A673 (cell line): ENCODE measurements around the gene LMTK3. TPM values are rescaled to one million over a fixed set of nuclear protein-coding genes. Genes with fewer than 3 reads are reported as not detected.

Source experiments
- BruUV-seq: library from RNA; stranded (reverse); fragments of 400-500 nt; replicated peaks from 2 replicates; lab custom pipeline; 2021; lab: Mats Ljungman, UMichigan
- CTCF ChIA-PET: fragments of 300-600 bp; sonication (Branson Sonifier 250); formaldehyde crosslinking; loops from one replicate; lab custom pipeline; 2022; ENCODE audit warnings: antibody characterized with exemption; lab: Charles Lee
- POLR2A ChIA-PET: fragments of 300-600 bp; sonication (Branson Sonifier 250); formaldehyde crosslinking; loops from one replicate; lab custom pipeline; 2022; ENCODE audit warnings: antibody characterized with exemption; ENCODE audit not compliant: low non-redundant PET; lab: Charles Lee
- DNase-seq: peaks from one replicate; pipeline ENCODE4 v3.0.0-alpha.2; 2015; ENCODE audit warnings: low spot score
- H3K27ac ChIP-seq: fragments of 200-600 bp; sonication (generic); 2 replicates; pipeline ENCODE4 v1.5.1; 2016; ENCODE audit warnings: mixed run types, low read depth, mild to moderate bottlenecking, mixed read lengths, antibody characterized with exemption, low read length; ENCODE audit not compliant: poor library complexity, severe bottlenecking
- H3K27me3 ChIP-seq: fragments of 200-600 bp; sonication (generic); replicated peaks from 2 replicates; pipeline ENCODE4 v1.6.1; 2017; ENCODE audit warnings: mixed run types, low read depth, mild to moderate bottlenecking, mixed read lengths, antibody characterized with exemption, low read length; ENCODE audit not compliant: insufficient read depth, poor library complexity
- H3K36me3 ChIP-seq: fragments of 200-600 bp; sonication (generic); 2 replicates; pipeline ENCODE4 v1.6.1; 2016; ENCODE audit warnings: mixed run types, mild to moderate bottlenecking, mixed read lengths, antibody characterized with exemption, low read length; ENCODE audit not compliant: insufficient read depth, poor library complexity, severe bottlenecking
- H3K4me1 ChIP-seq: fragments of 200-600 bp; sonication (generic); 2 replicates; pipeline ENCODE4 v1.6.1; 2017; ENCODE audit warnings: mixed run types, mild to moderate bottlenecking, mixed read lengths, antibody characterized with exemption, low read length; ENCODE audit not compliant: insufficient read depth, poor library complexity, severe bottlenecking
- H3K4me3 ChIP-seq: fragments of 200-600 bp; sonication (generic); 2 replicates; pipeline ENCODE4 v1.5.1; 2016; ENCODE audit warnings: low read depth, mixed run types, mild to moderate bottlenecking, mixed read lengths, low read length; ENCODE audit not compliant: poor library complexity, severe bottlenecking
- H3K9me3 ChIP-seq: fragments of 200-600 bp; sonication (generic); 2 replicates; pipeline ENCODE4 v1.6.1; 2016; ENCODE audit warnings: mixed run types, low read depth, mild to moderate bottlenecking, mixed read lengths, antibody characterized with exemption, low read length; ENCODE audit not compliant: poor library complexity, severe bottlenecking
- CTCF ChIP-seq: fragments of 300-800, 200-600 bp; sonication (generic); conservative IDR thresholded peaks from 2 replicates; pipeline ENCODE4 v1.5.1; 2017; ENCODE audit warnings: low read depth, mild to moderate bottlenecking, antibody characterized with exemption, low read length, moderate library complexity, mixed read lengths
- EZH2 ChIP-seq: fragments of 200-600 bp; sonication (generic); IDR thresholded peaks from 2 replicates; pipeline ENCODE4 v1.6.1; 2017; ENCODE audit warnings: borderline replicate concordance, low read depth, mild to moderate bottlenecking, mixed read lengths, antibody characterized with exemption, low read length; ENCODE audit not compliant: poor library complexity, severe bottlenecking
- intact Hi-C: fragments of 100-400 bp; cut with micrococcal nuclease; formaldehyde crosslinking; loops from one replicate; pipeline ENCODE4 v1.10.0; 2022; ENCODE audit not compliant: unreplicated experiment
- total RNA-seq: library from RNA; stranded (reverse); gene quantifications from 2 replicates; pipeline ENCODE4 v1.2.3, GENCODE V29; 2021

The LMTK3 gene
- total RNA-seq, 1 experiment from 2014 or later = 0.52 TPM

GRCh38 chr19:48516536-48516935 is 4.9 kb upstream of the LMTK3 start:
- no peaks in the 10 kb centered on the region for H3K27me3 ChIP-seq
- no peaks in the 10 kb centered on the region for H3K9me3 ChIP-seq
- H3K27ac ChIP-seq = no peak overlapping the region
- no peak for DNase-seq
- BruUV-seq = no TSS peak
- ChIA-PET POLR2A (no interaction called here), CTCF (interaction anchor here (1.4 kb wide), 1 partner anchor 11 kb away, joined by 9 read pairs; no protein-coding TSS in a partner anchor)
- H3K4me3 ChIP-seq = no peak overlapping the region
- no peaks in the 10 kb centered on the region for H3K4me1 ChIP-seq
- no peaks in the 10 kb centered on the region for H3K36me3 ChIP-seq
- TF ChIP-seq EZH2 (no peak), CTCF (no peak)
- intact Hi-C loops = no loop called here

GRCh38 chr19:48514123-48514458 is 2.5 kb upstream of the LMTK3 start:
- TF ChIP-seq EZH2 (no peak), CTCF (no peak)
- BruUV-seq = no TSS peak
- Histone ChIP-seq H3K9me3 (no peaks in the 10 kb centered on the region), H3K4me3 (peak overlapping the region; percentile 58), H3K36me3 (no peaks in the 10 kb centered on the region), H3K27me3 (no peaks in the 10 kb centered on the region), H3K27ac (no peak overlapping the region), H3K4me1 (no peaks in the 10 kb centered on the region)
- POLR2A ChIA-PET = interaction anchor here (0.7 kb wide), 1 partner anchor 456 kb away, joined by 3 read pairs; no protein-coding TSS in a partner anchor
- CTCF ChIA-PET = interaction anchor here (0.6 to 0.7 kb wide), 2 partner anchors 67 to 75 kb away, joined by 3 to 9 read pairs; no protein-coding TSS in a partner anchor
- intact Hi-C loops = no loop called here
- no peak for DNase-seq

GRCh38 chr19:48513289-48514122 is 1.9 kb upstream of the LMTK3 start:
- DNase-seq = peak; percentile 84
- intact Hi-C loops = no loop called here
- no peak overlapping the region for H3K27ac ChIP-seq

More at GRCh38 chr19:48513289-48514122, 1.9 kb upstream of the LMTK3 start:
- no peaks in the 10 kb centered on the region for H3K27me3 ChIP-seq
- CTCF ChIA-PET = interaction anchor here (0.7 kb wide), 1 partner anchor 75 kb away, joined by 3 read pairs; no protein-coding TSS in a partner anchor
- H3K4me3 ChIP-seq = peak overlapping the region; percentile 58
- no peaks in the 10 kb centered on the region for H3K36me3 ChIP-seq
- H3K9me3 ChIP-seq = no peaks in the 10 kb centered on the region
- no TSS peak for BruUV-seq
- H3K4me1 ChIP-seq = no peaks in the 10 kb centered on the region
- no peak for TF ChIP-seq CTCF
- no peak for TF ChIP-seq EZH2
- POLR2A ChIA-PET = interaction anchor here (0.7 kb wide), 1 partner anchor 456 kb away, joined by 3 read pairs; no protein-coding TSS in a partner anchor
